Measurements from ENCODE around the gene DIMT1. TPM values are rescaled to one million over a fixed set of nuclear protein-coding genes. Genes with fewer than 3 reads are reported as not detected.

Gene DIMT1
- total and polyA plus RNA-seq, 2 of the 8 experiments (the other 6 are each of a cell fraction or from before 2014, with no cell fraction given) = 19.3 to 42.1 TPM

GRCh38 chr5:62348723-62349481, 54.8 kb downstream of the DIMT1 start:
- no peak for FAIRE-seq
- TF ChIP-seq HDAC2 (IDR thresholded peaks at IDR 0.05; ENCODE audit: borderline replicate concordance in 1 of 2, low read depth in 2 of 2, low read length in 2 of 2) = no peak
- TF ChIP-seq CEBPB (IDR thresholded peaks at IDR 0.05; ENCODE audit: low read depth, low read length) = no peak
- no peak for TF ChIP-seq SAP30 (IDR thresholded peaks at IDR 0.05; ENCODE audit: insufficient read depth, insufficient replicate concordance, low read length)
- no peak for TF ChIP-seq KDM5A (IDR thresholded peaks at IDR 0.05; ENCODE audit: low read length)
- TF ChIP-seq CBX5 (IDR thresholded peaks at IDR 0.05; ENCODE audit: low read depth, low read length) = no peak
- no peak for TF ChIP-seq SP4 (IDR thresholded peaks at IDR 0.05; ENCODE audit: low read length)
- no peak for TF ChIP-seq NRF1 (IDR thresholded peaks at IDR 0.05; ENCODE audit: low read depth, low read length)
- no peak for TF ChIP-seq RAD21 (IDR thresholded peaks at IDR 0.05 in 1 of 2, conservative IDR thresholded peaks at IDR 0.05 in 1 of 2; ENCODE audit: low read depth in 2 of 2, low read length in 2 of 2)
- no peak for TF ChIP-seq RBBP5 (IDR thresholded peaks at IDR 0.05; ENCODE audit: borderline replicate concordance, low read depth, low read length)
- no peak overlapping the region for H3K18ac ChIP-seq (ENCODE audit: extremely low read depth, low read length)
- no peak overlapping the region for H3K56ac ChIP-seq (replicated peaks; ENCODE audit: insufficient read length, low read depth, low read length)
- no peak overlapping the region for H3K23ac ChIP-seq (ENCODE audit: insufficient read length)
- no peak for DNase-seq (ENCODE audit: low read depth in 1 of 2, low spot score in 2 of 2)
- ChIA-PET POLR2A (ENCODE audit: partially characterized antibody) (no interaction called here), CTCF (ENCODE audit: partially characterized antibody) (interaction anchor here (0.6 to 1.6 kb wide), 2 partner anchors 39 to 153 kb away, joined by 3 read pairs; no protein-coding TSS in a partner anchor)
- H3K9me3 ChIP-seq (ENCODE audit: insufficient read depth in 2 of 2, low read depth in 1 of 2, low read length in 1 of 2) = no peaks in the 10 kb centered on the region
- no peak overlapping the region for H2AFZ ChIP-seq (ENCODE audit: low read length)
- no peak overlapping the region for H2BK5ac ChIP-seq (ENCODE audit: low read depth, low read length)
- H2AK5ac ChIP-seq (ENCODE audit: low read depth, low read length) = no peak overlapping the region
- peaks cover 0 to 55% (median 18%) of the 10 kb centered on the region in 4 experiments; a peak in 7 of 8 replicates for H3K36me3 ChIP-seq (ENCODE audit: control insufficient read depth in 2 of 4, insufficient read depth in 4 of 4, low read length in 3 of 4)
- H4K91ac ChIP-seq (replicated peaks; ENCODE audit: insufficient read length, low read length) = no peak overlapping the region
- no peaks in the 10 kb centered on the region for H3K79me1 ChIP-seq (ENCODE audit: low read depth, low read length)
- H4K8ac ChIP-seq (ENCODE audit: extremely low read depth, insufficient read depth, low read length) = no peak overlapping the region
- H2BK12ac ChIP-seq (ENCODE audit: low read depth, low read length) = no peak overlapping the region
- H3K9ac ChIP-seq (replicated peaks in 1 of 4; ENCODE audit: extremely low read depth in 1 of 4, low read depth in 3 of 4, low read length in 3 of 4) = no peak overlapping the region
- no peak overlapping the region for H3K4ac ChIP-seq (replicated peaks; ENCODE audit: insufficient read length, low read depth, low read length)
- H3K4me3 ChIP-seq (ENCODE audit: extremely low read depth in 1 of 4, insufficient read depth in 2 of 4, low read depth in 3 of 4, low read length in 4 of 4) = no peak overlapping the region
- no peak overlapping the region for H2BK15ac ChIP-seq (ENCODE audit: low read length)
- no peak overlapping the region for H4K5ac ChIP-seq (ENCODE audit: insufficient read length, low read depth, low read length)
- no peaks in the 10 kb centered on the region for H3K4me1 ChIP-seq (replicated peaks in 1 of 4; ENCODE audit: control insufficient read depth in 3 of 4, insufficient read depth in 4 of 4, low read length in 3 of 4)
- H3K79me2 ChIP-seq (ENCODE audit: control insufficient read depth in 1 of 2, insufficient read depth in 2 of 2, low read length in 2 of 2) = peaks cover 0 to 22% of the 10 kb centered on the region in 2 experiments; a peak in 2 of 4 replicates
- no peaks in the 10 kb centered on the region for H3K23me2 ChIP-seq (ENCODE audit: low read depth, low read length)
- 92% methylated on average over 1 of the region's 1 CpG; no CpG with 5 or more reads in 1 of the 2 experiments for WGBS, 2 experiments (ENCODE audit: extremely low coverage in 1 of 2, insufficient coverage in 1 of 2, insufficient read length in 1 of 2, insufficient replicate concordance in 2 of 2, low coverage in 1 of 2, low lambda C conversion rate in 2 of 2, missing lambda C conversion rate in 1 of 2)
- H2BK20ac ChIP-seq (ENCODE audit: low read length) = no peak overlapping the region
- no peak overlapping the region for H3K4me2 ChIP-seq (ENCODE audit: insufficient read depth in 1 of 2, low read depth in 2 of 2, low read length in 2 of 2)
- peaks cover 0 to 1% of the 10 kb centered on the region in 2 experiments for H4K20me1 ChIP-seq (replicated peaks in 1 of 2; ENCODE audit: control insufficient read depth in 1 of 2, insufficient read depth in 2 of 2, low read length in 2 of 2)
- H3K27ac ChIP-seq (ENCODE audit: low read depth, low read length) = no peak overlapping the region
- H3K14ac ChIP-seq (ENCODE audit: insufficient read length) = no peak overlapping the region
- H3K27me3 ChIP-seq (replicated peaks in 1 of 4; ENCODE audit: control insufficient read depth in 3 of 4, extremely low read depth in 1 of 4, insufficient read depth in 3 of 4, low read length in 3 of 4) = no peaks in the 10 kb centered on the region
- H2BK120ac ChIP-seq (replicated peaks; ENCODE audit: low read depth, low read length) = no peak overlapping the region
